ENCODE results near the gene CLTCL1. TPM values are rescaled to one million over a fixed set of nuclear protein-coding genes. Genes with fewer than 3 reads are reported as not detected.
A peak's percentile ranks its signal among the peaks of the same experiment; 100 is the strongest.

Gene CLTCL1
- total and polyA plus RNA-seq, 9 donors: 2.8 to 10.7 (median 5.2) TPM

GRCh38 chr22:19222242-19223005 is 69.1 kb downstream of the CLTCL1 start:
- no peak for DNase-seq
- no peak overlapping the region for H3K4me3 ChIP-seq
- TF ChIP-seq POLR2A (IDR thresholded peaks at IDR 0.05) (no peak), EP300 (IDR thresholded peaks at IDR 0.05) (no peak)
- TF ChIP-seq, protein P1, sequence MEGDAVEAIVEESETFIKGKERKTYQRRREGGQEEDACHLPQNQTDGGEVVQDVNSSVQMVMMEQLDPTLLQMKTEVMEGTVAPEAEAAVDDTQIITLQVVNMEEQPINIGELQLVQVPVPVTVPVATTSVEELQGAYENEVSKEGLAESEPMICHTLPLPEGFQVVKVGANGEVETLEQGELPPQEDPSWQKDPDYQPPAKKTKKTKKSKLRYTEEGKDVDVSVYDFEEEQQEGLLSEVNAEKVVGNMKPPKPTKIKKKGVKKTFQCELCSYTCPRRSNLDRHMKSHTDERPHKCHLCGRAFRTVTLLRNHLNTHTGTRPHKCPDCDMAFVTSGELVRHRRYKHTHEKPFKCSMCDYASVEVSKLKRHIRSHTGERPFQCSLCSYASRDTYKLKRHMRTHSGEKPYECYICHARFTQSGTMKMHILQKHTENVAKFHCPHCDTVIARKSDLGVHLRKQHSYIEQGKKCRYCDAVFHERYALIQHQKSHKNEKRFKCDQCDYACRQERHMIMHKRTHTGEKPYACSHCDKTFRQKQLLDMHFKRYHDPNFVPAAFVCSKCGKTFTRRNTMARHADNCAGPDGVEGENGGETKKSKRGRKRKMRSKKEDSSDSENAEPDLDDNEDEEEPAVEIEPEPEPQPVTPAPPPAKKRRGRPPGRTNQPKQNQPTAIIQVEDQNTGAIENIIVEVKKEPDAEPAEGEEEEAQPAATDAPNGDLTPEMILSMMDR (IDR thresholded peaks at IDR 0.05): no peak
- intact Hi-C loops (cut with DNase I): no loop called here
- WGBS, 3 donors: 90 to 95% (median 91%) methylated on average over 11 of the region's 11 CpGs
- no peaks in the 10 kb centered on the region for H3K9me3 ChIP-seq
- no peak overlapping the region for H3K27ac ChIP-seq
- no peaks in the 10 kb centered on the region for H3K27me3 ChIP-seq
- no peaks in the 10 kb centered on the region for H3K36me3 ChIP-seq
- H3K4me1 ChIP-seq (ENCODE audit: insufficient read depth): no peaks in the 10 kb centered on the region

DNA sequence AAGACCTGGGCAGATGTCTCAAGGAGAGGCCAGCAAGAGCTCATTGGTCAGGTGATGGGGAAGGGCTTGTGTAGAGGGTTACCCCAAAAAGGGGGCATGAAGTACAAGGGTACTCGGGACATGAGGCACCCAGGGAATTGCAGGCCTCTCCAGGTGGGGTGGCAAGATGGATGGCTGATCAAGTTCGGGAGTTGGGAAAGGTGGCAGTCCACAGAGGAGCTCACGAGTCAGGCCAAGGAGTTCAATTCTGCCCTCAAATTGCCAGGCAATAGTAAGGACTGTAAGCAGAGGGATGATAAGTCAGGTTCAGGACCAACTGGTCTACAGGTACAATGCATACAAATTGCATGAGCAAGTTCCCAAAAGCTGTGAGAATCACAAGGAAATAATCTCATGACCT is 70.7 kb downstream of the CLTCL1 start:
- no peak for DNase-seq
- TF ChIP-seq EP300 (IDR thresholded peaks at IDR 0.05): no peak
- TF ChIP-seq POLR2A (IDR thresholded peaks at IDR 0.05): no peak
- TF ChIP-seq, protein P1 (IDR thresholded peaks at IDR 0.05): no peak
- intact Hi-C loops (cut with DNase I): no loop called here
- H3K9me3 ChIP-seq: no peaks in the 10 kb centered on the region
- no peaks in the 10 kb centered on the region for H3K4me1 ChIP-seq (ENCODE audit: insufficient read depth)
- no peak overlapping the region for H3K4me3 ChIP-seq
- H3K27ac ChIP-seq: no peak overlapping the region
- no peaks in the 10 kb centered on the region for H3K27me3 ChIP-seq
- no peaks in the 10 kb centered on the region for H3K36me3 ChIP-seq
- WGBS, 3 donors: 82 to 90% (median 88%) methylated on average over 3 of the region's 3 CpGs

DNA sequence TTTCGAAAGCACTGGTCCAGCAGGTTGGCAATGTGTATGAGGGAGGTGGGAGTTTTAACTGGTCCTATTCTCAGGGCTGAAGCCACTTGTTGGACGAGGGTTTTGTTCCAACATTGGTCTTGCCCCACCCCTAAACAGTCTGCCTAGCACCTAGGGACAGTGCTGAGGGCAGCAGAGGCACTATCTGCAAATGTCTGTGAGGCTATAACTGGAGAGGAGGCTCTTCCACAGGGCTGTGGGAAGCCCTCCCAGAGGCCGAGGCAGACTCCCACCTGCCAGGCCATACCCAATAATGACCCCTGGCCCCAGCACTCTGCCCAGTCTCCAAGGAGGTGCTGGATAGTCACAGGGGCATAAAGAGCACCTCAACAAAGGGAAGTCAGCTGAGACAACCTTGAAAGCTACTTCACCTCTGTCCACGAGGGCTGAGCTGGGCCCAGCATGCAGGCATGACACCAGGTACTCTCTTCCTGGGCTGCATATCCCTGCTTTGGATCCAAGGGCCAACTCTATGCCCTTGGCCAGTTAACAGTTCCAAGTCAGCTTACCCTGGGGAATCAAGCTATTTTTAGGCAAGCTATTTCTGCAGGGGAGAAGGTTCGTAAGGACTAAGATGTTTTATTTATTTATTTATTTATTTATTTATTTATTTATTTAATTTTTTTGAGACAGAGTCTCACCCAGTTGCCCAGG is 72.8 kb downstream of the CLTCL1 start:
- H3K4me3 ChIP-seq: no peak overlapping the region
- H3K27me3 ChIP-seq: no peaks in the 10 kb centered on the region
- H3K9me3 ChIP-seq: no peaks in the 10 kb centered on the region
- DNase-seq: peak in 1 of 5 donors; percentile 5
- no peaks in the 10 kb centered on the region for H3K4me1 ChIP-seq (ENCODE audit: insufficient read depth)
- TF ChIP-seq, protein P1 (IDR thresholded peaks at IDR 0.05): no peak
- TF ChIP-seq POLR2A (IDR thresholded peaks at IDR 0.05) (no peak), EP300 (IDR thresholded peaks at IDR 0.05) (no peak)
- WGBS, 3 donors: 42 to 65% (median 56%) methylated on average over 5 of the region's 5 CpGs
- intact Hi-C loops (cut with DNase I): no loop called here
- H3K36me3 ChIP-seq: no peaks in the 10 kb centered on the region
- no peak overlapping the region for H3K27ac ChIP-seq

GRCh38 chr22:19216579-19216978 is 74.9 kb downstream of the CLTCL1 start:
- 89 to 91% (median 90%) methylated on average over 5 of the region's 5 CpGs for WGBS, 3 donors
- no peak overlapping the region for H3K4me3 ChIP-seq
- no peaks in the 10 kb centered on the region for H3K36me3 ChIP-seq
- no peaks in the 10 kb centered on the region for H3K9me3 ChIP-seq
- H3K4me1 ChIP-seq (ENCODE audit: insufficient read depth): no peaks in the 10 kb centered on the region
- no peaks in the 10 kb centered on the region for H3K27me3 ChIP-seq
- intact Hi-C loops (cut with DNase I): no loop called here
- DNase-seq: no peak
- TF ChIP-seq, protein P1 (IDR thresholded peaks at IDR 0.05): no peak
- TF ChIP-seq EP300 (IDR thresholded peaks at IDR 0.05): no peak
- no peak for TF ChIP-seq POLR2A (IDR thresholded peaks at IDR 0.05)
- H3K27ac ChIP-seq: no peak overlapping the region

All from ovary (tissue), 9 donors.